OCI-LY1 (cell line): ENCODE measurements around the gene PHOSPHO1.

Source experiments
- CTCF ChIP-seq: fragments of 200-600 bp; sonication (generic), shearing (Covaris generic); IDR thresholded peaks from 2 replicates; pipeline ENCODE4 v1.5.1; 2017; ENCODE audit warnings: mild to moderate bottlenecking, antibody characterized with exemption, low read length, moderate library complexity, mixed read lengths
- EZH2 ChIP-seq: fragments of 200-600 bp; sonication (generic), shearing (Covaris generic); IDR thresholded peaks from 2 replicates; pipeline ENCODE4 v1.8.0; 2017; ENCODE audit warnings: borderline replicate concordance, mixed run types, mild to moderate bottlenecking, antibody characterized with exemption, low read length, moderate library complexity, mixed read lengths

- no peak for TF ChIP-seq CTCF
- no peak for TF ChIP-seq EZH2
These were observed 26.8 kb downstream of the PHOSPHO1 start for GRCh38 chr17:49203796-49204195.
